AG04450 (cell line): Measurements from ENCODE around the gene NSUN2. TPM values are rescaled to one million over a fixed set of nuclear protein-coding genes. Genes with fewer than 3 reads are reported as not detected.

Experiments
- CTCF ChIA-PET: fragments of 300-600, 350-600 bp; formaldehyde crosslinking; extraction: SDS; loops from one replicate; lab custom pipeline; 2022; ENCODE audit warnings: antibody characterized with exemption, inconsistent platforms; lab: Charles Lee
- POLR2A ChIA-PET: fragments of 350-600 bp; formaldehyde crosslinking; extraction: SDS; loops from one replicate; lab custom pipeline; 2021; ENCODE audit warnings: antibody characterized with exemption, inconsistent platforms; lab: Yijun Ruan, JAX
- DNase-seq: peaks from one replicate; pipeline ENCODE4 v3.0.0-alpha.2; 2011; ENCODE audit warnings: low read depth, low spot score
- H3K27ac ChIP-seq: one replicate; pipeline ENCODE4 v1.5.1; 2012; ENCODE audit warnings: low read depth, low read length, control low read depth
- H3K27me3 ChIP-seq: one replicate; pipeline ENCODE4 v1.6.0; 2012; ENCODE audit warnings: low read length; ENCODE audit not compliant: control insufficient read depth, insufficient read depth
- H3K4me3 ChIP-seq: 2 replicates; pipeline ENCODE4 v1.5.1; 2011; ENCODE audit warnings: mild to moderate bottlenecking, low read depth, low read length, control low read depth
- H3K9me3 ChIP-seq: 2 replicates; pipeline ENCODE4 v1.5.1; 2012; ENCODE audit warnings: low read length; ENCODE audit not compliant: control insufficient read depth, insufficient read depth
- CTCF ChIP-seq: IDR thresholded peaks from 2 replicates; pipeline ENCODE4 v1.5.1; 2011; ENCODE audit warnings: low read depth, low read length, control low read depth, inconsistent platforms
- polyA plus RNA-seq: library from polyadenylated mRNA; depleted of rRNA; stranded (reverse); fragments of >200 nt; gene quantifications from 2 replicates; pipeline ENCODE4 v1.2.3, GENCODE V29; 2011

Gene NSUN2
- polyA plus RNA-seq, 1 experiment, result 42.0 TPM

GRCh38 chr5:6633469-6634245 is 813 bp upstream of the NSUN2 start:
- Histone ChIP-seq H3K27me3 (no peaks in the 10 kb centered on the region), H3K9me3 (no peaks in the 10 kb centered on the region), H3K4me3 (peak overlapping the region; percentile 91), H3K27ac (no peak overlapping the region)
- CTCF ChIA-PET, result interaction anchor here (1.5 to 2.9 kb wide), 3 partner anchors 99 to 111 kb away, joined by 3 to 35 read pairs (median 15); no protein-coding TSS in a partner anchor
- TF ChIP-seq CTCF, result no peak
- DNase-seq, result no peak
- POLR2A ChIA-PET, result interaction anchor here (0.7 to 2.1 kb wide), 7 partner anchors 79 to 116 kb away, joined by 3 to 18 read pairs (median 3); partner anchors contain the start of gene TENT4A

- H3K27ac ChIP-seq, result peak overlapping the region; percentile 47
- peak overlapping the region; percentile 91 for H3K4me3 ChIP-seq
- CTCF ChIA-PET, result interaction anchor here (1.0 to 2.9 kb wide), 3 partner anchors 96 to 112 kb away, joined by 3 to 35 read pairs (median 3); no protein-coding TSS in a partner anchor
- 0 out of 2 replicates have a peak, but pooled peaks have one; percentile 16 for TF ChIP-seq CTCF
- DNase-seq, result no peak
- POLR2A ChIA-PET, result interaction anchor here (0.6 to 2.1 kb wide), 5 partner anchors 72 to 117 kb away, joined by 3 to 18 read pairs (median 5); partner anchors contain the start of gene TENT4A
- no peaks in the 10 kb centered on the region for H3K27me3 ChIP-seq
- no peaks in the 10 kb centered on the region for H3K9me3 ChIP-seq
These were observed 438 bp downstream of the NSUN2 start for GRCh38 chr5:6632324-6632887.

- H3K9me3 ChIP-seq, result no peaks in the 10 kb centered on the region
- DNase-seq, result no peak
- peak overlapping the region; percentile 91 for H3K4me3 ChIP-seq
- no peak for TF ChIP-seq CTCF
- H3K27ac ChIP-seq, result no peak overlapping the region
- no peaks in the 10 kb centered on the region for H3K27me3 ChIP-seq
- CTCF ChIA-PET, result interaction anchor here (2.9 kb wide), 1 partner anchor 113 kb away, joined by 35 read pairs; no protein-coding TSS in a partner anchor
- POLR2A ChIA-PET, result no interaction called here
These were observed 1.4 kb downstream of the NSUN2 start for GRCh38 chr5:6631441-6631840.

- H3K4me3 ChIP-seq, result no peak overlapping the region
- no peak for DNase-seq
- ChIA-PET POLR2A (no interaction called here), CTCF (interaction anchor here (4.7 kb wide), 1 partner anchor 119 kb away, joined by 24 read pairs; no protein-coding TSS in a partner anchor)
- no peak overlapping the region for H3K27ac ChIP-seq
- H3K27me3 ChIP-seq, result no peaks in the 10 kb centered on the region
- H3K9me3 ChIP-seq, result peaks cover 4% of the 10 kb centered on the region; the same call in 1 of the 2 replicates
- no peak for TF ChIP-seq CTCF
These were observed 6.3 kb downstream of the NSUN2 start for GRCh38 chr5:6626508-6626907.
